HG02623 (cell line): ENCODE measurements around the gene NKX2-2.
A peak's percentile ranks its signal among the peaks of the same experiment; 100 is the strongest.
"Not testable (repeated sequence)": the region's sequence is repeated elsewhere in the genome, so short reads cannot be mapped to it uniquely, and the experiment has no call there.

Source experiments
- ATAC-seq: cut with Tn5 transposase; IDR thresholded peaks from one replicate; pipeline ENCODE4 v1.9.1; 2021; ENCODE audit warnings: moderate library complexity; ENCODE audit not compliant: unreplicated experiment

Gene NKX2-2

DNA sequence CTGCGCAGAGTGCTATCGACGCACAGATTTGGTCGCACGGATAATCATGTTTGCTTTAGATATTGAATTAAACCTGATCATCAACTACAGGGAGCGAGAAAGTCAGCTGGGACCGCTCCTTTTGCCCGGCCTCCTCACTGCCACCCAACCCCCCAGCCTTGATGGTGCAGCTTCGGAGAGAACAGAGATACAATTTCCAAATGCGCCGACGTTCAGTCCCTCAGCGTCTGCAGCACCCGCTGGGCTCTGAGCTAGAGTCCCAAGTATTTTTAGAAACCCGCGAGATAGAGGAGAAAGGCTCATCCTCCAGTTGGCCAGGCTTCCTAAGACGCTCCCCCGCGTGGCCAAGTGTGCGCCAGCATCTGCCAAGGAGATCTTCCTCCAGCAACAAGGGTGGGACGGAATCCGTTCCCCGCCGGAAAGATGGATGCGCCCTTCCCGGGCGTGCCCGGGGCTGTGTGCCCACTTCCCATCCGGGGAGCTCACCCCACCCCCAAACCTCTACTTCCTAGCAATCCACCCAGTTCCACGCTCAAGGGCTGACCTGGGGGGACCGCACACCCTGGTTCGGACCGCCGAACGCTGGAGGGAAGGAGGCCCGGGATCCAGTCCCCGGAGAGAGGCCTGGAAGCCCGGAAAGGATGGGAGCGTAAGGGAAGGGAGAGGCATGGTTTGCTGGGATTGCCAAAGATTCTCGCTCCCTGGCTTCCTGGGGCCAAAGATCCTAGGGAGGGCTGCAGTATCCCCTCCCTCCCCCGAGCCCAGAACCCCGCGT lies 4.1 kb downstream of the NKX2-2 start:
- no peak for ATAC-seq

DNA sequence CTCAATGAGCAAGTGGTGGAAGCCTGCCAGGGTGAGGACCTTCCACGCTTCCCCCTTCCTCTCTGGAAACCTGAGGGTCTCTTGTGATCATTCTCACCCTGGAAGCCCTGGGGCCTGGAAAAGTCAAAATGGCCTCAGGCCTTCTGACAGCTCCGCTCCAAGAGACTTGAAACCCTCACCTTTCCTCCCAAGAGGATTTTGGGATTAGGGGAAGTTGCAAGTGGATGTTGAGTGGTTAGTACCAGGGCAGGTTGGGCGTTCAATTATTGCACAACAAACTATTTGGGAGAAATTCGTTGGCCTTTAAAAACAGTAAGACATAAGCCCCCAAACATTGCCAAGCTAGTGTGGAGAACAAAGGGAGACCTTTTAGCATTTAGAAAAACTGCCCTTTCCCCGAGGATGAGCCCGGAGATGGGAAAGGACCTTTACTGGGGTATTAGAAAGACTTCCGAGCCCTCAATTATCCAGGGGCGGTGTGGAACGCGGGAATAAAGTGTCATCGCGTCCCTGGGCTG lies 4.7 kb downstream of the NKX2-2 start:
- ATAC-seq = no peak

DNA sequence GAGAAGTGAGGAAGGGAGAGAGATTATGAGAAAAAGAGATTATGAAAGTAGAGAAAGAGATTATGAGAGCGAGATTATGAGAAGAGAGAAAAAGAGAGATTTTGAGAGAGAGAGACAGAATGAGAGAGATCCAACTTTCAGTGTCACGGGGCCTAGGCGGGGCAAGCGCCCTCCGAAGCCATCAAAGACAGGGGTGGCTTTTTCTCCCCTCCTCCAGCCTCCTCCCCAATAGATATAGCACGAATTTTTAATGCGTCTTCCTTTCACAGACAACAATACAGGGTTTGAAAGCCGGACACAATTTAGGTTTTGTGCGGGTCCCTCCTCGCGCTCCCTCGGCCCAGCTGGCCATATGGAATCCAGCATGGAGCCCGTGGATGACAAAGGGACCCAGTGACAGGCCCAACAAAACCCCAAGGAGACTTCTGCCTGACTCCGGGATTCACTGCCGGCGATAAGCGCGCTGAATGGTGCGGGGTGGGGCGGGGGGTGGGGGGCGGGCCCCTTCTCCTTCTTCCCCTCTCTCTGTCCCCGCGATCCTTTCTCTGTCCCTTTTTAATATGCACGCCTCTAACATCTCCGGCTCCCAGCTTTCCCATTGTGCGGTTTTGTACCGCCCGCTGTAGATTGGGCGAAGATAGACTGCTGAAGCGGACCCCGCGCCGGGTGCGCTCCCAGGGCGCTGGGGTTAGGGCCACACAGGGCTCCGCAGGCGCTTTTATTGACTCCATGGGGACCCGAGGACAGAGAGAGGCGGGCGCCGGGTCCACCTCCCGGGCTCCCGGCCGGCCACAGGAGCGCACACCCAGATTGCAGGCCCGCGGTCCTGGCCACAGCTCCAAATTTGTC lies 5.4 kb downstream of the NKX2-2 start:
- ATAC-seq = no peak

DNA sequence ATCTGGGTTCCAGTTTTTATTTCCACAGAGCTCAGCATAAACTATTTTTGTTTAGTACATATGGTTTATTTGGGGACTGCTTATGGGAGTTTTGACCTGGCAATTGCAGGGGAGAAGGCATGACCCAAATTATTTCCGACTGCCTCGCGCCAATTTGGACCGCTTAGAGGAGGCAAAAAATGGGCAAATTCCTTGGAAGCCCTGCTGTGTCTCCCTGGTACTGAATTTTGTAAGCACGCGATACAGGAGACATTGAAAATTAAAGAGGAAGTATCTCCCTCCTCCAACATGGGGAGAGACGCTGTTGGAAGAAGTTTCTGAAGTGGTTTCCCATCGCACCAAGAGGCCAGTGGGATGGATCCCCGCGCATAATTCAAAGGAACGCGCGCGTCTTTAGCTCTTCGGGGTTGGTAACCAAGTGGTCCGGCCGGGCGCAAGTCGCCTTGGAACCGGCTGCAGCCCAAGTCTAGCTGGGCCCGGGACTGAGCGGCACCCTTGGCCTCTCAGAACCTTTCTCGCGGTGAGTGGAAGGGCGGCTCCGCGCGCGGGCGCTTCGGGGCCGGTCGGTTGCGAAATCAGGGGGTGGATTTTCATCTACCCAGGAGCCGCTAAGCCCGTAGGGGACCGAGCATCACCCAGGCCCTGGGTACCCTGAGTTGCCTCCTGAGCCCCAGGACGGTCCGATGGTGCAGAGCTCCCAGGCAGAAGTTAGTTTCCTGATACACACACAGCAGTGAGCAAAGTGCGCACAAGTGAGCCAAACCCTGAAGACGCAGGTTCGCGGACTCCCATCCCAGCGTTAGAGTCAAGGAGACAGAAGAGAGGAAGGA lies 6.2 kb downstream of the NKX2-2 start:
- no peak for ATAC-seq

DNA sequence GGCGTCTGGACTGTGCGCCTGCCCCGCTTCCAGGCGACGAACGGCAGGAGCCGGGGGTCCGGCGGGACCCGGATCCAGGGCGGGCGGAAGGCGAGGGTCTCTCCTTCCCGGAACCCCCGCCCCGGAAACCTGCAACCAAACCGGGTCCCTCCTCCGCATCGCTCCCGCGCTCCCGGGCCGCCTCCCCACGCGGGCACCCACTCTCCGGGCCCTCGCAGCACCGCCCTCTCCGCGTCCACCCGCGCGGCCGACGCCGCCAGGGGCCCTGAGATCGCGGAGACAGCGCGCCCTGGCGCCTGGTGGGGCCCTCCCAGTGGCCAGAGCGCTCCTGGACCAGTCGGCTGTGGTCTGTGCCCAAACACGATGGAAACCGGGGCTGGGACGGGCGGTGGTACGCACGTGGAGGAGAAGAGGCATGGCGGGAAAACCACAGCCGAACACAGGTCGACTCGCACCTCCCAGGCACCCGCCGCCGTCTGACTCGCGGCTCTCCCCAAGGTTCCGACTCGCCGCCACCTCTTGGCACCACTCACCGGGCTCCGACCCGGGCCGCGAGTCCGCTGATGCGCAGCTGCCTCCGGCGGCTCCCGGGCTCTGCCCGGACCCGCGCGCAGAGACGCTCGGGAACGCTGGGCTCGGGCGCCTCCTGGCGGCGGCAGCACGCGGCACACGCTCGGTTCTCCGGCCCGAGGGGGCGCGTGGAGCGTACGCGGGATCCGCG lies 7.9 kb downstream of the NKX2-2 start:
- no peak for ATAC-seq

DNA sequence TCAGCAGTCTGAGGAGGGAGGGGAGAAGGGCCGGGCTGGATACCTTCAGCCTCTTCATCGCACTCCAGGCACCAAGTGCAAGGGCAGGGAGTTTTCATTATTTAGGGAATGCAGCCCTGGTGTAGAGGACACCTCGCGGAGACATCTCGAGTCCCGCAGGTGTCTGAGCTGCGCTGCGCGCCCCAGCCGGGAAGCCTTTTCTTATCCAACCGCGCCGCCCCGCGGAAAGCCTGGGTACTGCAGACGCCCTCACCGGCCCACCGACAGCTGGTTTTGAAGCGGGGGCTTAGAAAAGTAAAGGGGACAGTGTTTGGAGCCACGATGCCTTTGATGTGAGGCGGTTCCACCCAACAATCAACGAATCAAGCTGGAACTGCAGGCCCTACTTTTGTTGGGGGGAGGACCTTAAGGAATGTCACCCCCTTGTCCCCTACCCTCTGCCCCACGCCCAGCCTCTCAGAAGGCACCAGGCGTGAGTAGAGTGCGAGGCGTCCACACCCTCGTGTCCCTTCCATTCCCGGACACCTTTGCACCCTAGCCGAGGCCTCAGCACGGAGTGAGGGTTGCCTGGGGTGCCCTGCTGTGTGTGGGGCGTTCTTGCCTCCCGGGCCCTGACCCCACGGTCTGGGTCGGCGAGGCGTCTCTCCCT lies 8.6 kb downstream of the NKX2-2 start:
- ATAC-seq = no peak

DNA sequence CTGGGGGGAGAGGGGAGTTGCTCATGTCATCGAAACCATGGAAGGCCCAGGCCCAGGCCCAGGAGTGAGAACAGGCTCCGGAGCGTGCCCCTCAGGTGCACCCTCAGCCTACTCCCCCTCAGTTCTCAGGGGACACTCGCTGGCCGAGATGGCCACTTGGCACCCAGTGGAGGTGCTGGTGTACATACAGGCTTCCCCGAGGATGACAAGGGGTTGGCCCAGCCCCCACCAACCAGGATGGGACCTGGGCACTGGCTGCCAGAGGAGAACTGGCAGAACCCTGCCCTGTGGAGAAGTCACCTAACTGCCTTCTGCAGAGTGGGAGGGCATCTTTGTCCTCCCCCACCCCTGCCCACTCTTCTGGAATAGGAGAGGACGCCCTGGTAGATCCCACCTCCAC lies 9.5 kb downstream of the NKX2-2 start:
- no peak for ATAC-seq

DNA sequence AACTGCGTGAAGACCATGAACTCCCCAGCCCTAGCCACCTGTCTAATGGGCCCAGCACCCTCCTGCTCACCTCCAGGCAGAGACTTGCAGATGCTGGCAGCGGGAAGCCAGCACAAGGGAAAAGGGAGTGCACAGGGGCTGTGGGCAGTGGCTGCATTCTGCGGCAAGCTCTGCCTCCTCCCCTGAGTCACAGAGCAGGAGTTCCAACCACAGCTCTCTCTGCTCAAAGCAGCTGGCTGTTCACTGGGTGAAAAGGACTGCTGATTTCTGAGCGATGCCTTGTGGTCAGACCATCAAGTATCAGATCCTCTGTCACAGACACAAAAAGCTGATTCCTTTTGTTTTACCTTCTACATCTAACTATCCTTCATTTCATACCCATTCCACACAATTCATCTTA lies 10.5 kb downstream of the NKX2-2 start:
- peak; percentile 86 for ATAC-seq

DNA sequence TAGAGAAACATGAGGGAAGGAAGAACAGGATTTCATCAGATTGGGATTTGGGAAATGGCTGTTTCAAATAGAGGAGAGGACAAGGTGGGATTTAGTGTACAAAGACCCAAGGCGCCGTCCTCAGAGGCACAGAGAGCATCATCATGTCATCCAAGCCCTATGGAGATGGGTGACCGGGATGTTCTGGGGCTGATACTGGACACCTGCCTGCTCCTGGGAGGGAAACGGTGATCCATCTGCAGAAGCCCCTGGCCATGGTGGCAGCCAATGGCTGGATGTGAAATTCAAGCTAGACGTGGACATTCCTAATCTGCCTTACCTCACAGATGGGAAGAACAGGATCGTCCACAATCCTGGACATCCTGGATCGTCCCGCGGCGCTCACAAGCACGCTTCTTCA lies 12.7 kb downstream of the NKX2-2 start:
- no peak for ATAC-seq

DNA sequence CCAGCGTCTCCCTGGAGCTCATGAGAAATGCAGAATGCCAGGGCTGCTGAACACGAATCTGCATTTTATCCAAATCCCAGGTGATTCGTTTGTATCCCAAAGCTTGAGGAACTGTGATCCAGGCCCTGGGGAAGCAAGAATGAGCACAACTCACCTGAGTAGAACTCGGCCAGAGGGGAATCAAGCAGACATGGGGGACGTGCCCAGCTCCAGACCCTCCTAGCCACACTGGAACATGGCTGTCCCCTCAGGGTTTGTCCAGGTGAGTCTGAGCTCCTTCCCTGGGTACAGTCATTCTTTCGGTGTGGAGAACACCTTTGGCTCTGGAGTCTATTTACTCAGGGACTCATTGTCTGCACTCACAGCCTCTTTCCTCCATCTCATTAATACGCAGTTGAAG lies 13.3 kb downstream of the NKX2-2 start:
- no peak for ATAC-seq

DNA sequence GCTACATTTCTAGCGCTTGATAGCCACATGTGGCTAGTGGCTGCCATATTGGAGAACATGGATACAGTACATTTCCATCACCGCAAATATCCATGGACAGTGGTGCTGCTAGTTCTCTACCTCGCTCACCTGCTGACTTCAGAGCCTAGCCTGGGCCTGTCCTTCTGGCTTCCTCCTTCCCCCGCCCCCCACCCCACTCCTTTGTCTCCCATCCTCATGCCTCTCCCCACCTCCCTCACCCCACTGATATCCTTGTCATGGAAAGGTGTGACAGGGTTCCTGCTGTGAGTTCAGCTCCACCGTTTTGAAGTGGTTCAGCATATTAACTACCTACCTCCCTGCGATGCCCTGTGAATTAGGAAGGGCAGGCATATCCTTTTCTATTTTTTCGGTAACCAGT lies 14.2 kb downstream of the NKX2-2 start:
- ATAC-seq = no peak

DNA sequence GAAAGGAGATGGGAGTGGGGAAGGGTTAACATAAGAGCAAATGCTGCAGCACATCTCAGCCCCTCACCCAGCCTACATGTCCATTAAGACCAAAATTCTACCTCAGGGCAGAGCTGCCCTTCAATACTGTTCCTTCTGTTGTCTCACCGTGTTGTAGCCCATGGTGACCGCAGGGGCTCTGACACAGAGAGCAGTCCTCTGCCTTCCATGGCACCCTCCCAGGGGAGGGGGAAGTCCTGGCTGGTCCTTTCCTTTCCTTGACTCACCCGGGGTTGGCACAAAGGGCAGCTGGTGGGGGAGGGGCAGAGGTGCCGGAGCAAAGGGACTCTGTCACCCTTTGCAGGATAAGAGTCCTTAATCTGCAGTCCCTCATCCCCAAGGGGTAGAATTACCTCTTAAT lies 15.2 kb downstream of the NKX2-2 start:
- ATAC-seq = no peak

DNA sequence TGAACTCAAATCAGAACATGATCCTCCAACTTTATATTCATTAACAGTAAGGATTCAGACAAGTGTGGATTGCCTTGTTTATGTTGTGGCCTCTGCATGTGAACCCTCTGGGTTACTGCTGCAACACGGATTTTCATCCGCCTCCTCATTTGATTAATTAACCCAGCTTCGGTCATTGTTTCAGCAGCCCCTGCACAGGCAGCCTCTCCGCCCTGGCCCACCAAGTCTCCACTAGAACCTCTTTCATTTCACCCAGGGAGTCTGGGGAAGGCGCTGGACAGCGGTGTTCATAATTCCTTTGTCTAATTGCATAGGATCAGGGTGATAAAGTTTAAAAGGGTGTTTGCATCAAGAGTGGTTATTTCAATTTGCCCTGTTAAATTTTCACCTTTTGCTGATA lies 15.7 kb downstream of the NKX2-2 start:
- ATAC-seq = no peak

DNA sequence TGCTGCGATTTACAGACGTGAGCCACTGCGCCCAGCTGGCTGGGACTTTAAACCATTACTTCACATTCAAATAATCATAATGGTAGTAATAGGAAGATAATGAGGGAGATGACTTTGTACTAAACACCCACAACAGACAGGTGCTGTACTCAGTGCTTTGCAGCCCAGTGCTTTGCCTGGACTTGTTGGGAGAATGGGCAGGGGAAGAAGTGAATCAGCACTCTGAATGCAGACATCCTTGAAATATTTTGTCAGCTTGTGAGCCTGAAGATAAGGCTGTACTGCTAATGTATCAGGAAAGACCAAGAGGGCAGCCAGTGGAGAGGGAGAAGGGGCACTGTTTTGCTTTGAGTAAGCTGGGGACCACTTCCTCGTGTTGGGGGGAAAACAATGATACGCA lies 17.4 kb downstream of the NKX2-2 start:
- no peak for ATAC-seq

DNA sequence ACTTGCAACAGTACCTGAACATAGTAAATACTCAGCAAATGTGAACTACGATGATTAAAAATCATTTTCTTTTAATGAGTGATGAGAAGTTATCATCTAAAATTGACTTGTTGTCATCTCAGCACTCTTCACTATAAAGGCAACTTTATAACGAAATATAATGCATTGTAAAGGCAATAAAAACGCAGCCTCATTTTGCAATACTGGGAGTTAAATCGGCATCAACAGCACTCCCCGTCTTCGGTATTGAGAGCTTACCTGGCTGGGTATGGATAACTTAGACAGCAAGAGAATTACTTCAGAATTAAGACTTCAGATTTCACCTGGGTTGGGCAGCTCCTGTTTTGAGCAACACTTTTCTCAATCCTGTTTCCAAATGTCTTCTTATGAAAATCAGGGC lies 20.8 kb downstream of the NKX2-2 start:
- ATAC-seq = no peak

DNA sequence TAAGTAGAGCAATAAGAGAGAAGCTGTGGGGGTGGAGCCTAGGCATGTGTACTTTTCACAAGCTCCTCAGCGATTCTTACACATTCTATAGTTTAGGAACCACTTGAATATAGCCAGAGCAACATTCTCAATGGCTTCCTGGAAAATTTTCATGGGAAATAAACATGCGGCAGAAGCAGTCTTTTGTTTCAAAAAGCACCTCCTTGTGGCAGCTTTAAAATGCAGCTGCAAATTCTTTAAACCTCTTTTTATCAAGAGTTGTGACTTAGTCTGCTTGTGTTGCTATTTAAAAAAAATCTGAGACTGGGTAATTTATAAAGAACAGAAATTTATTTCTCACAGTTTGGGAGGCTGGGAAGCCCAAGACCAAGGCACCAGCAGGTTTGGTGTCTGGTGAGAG lies 23.8 kb downstream of the NKX2-2 start:
- ATAC-seq = no peak

DNA sequence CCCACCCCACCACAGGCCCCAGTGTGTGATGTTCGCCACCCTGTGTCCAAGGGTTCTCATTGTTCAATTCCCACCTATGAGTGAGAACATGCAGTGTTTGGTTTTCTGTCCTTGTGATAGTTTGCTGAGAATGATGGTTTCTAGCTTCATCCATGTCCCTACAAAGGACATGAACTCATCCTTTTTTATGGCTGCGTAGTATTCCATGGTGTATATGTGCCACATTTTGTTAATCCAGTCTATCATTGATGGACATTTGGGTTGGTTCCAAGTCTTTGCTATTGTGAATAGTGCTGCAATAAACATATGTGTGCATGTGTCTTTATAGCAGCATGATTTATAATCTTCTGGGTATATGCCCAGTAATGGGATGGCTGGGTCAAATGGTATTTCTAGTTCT lies 33.7 kb downstream of the NKX2-2 start:
- not testable (repeated sequence) for ATAC-seq

DNA sequence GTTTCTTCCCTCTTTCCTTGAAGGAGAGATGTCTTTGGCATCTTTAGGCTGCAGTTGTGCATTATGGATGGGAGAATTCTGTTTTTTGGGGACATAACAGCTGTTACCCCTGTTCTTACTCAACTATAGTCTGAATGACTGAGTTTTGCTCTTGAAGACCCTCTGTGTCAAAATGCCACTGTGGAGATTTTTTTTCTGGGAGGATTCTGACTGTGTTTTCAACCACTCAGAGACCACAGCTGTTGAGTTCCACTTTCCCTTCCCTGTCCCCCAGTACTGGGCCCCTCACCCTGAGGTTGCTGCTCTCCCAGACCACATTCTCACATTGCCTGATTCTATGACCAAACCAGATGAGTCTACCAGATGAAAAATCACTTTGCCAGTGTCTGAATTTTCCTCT lies 48.1 kb downstream of the NKX2-2 start:
- no peak for ATAC-seq

DNA sequence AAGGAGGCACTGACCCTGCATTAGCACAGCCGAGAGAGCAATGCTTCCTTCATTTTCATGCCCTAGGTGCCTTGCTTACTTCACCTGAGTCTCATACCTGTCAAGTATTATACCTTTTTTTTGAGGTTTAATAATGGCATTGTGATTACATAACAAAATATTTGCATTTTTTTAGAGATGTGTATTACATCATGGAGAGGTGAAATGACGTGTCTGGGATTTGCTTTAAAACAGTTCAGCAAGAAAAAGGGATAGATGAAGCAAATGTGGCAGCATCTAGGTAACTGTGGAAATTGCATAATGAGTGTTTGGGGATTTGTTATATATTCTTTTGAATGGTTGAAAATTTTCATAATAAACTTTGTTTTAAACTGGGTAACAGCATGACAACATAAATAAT lies 48.9 kb downstream of the NKX2-2 start:
- no peak for ATAC-seq
